SK-N-SH treated with all-trans-retinoic acid at 6 μM for 48 hours (cell line): Measurements from ENCODE around the gene RNF126.

Experiments
- ATAC-seq: fragments of 200-7000 bp; cut with Tn5 transposase; 3 replicates; pipeline ENCODE4 v1.9.1; 2020; ENCODE audit warnings: mild to moderate bottlenecking, moderate library complexity
- ARNTL ChIP-seq: fragments of 450-650 bp; formaldehyde crosslinking; IDR thresholded peaks from 2 replicates; pipeline ENCODE4 v1.5.0; 2020; ENCODE audit warnings: low read depth, mild to moderate bottlenecking, moderate library complexity, borderline replicate concordance
- BACH2 ChIP-seq: fragments of 250-450 bp; sonication (Bioruptor Pico); IDR thresholded peaks from 2 replicates; pipeline ENCODE4 v1.9.0; 2021; ENCODE audit warnings: mild to moderate bottlenecking, borderline replicate concordance
- CSDC2 ChIP-seq: fragments of 250-450 bp; sonication (Bioruptor Pico); IDR thresholded peaks from 2 replicates; pipeline ENCODE4 v1.5.0; 2020; ENCODE audit warnings: mild to moderate bottlenecking, moderate library complexity
- ESRRG ChIP-seq: fragments of 250-450 bp; sonication (Bioruptor Pico); IDR thresholded peaks from 2 replicates; pipeline ENCODE4 v1.6.1; 2021; ENCODE audit warnings: mild to moderate bottlenecking
- ISL1 ChIP-seq: fragments of 250-450 bp; sonication (Bioruptor Pico); IDR thresholded peaks from 2 replicates; pipeline ENCODE4 v2.1.2; 2022; ENCODE audit warnings: mild to moderate bottlenecking, moderate library complexity
- OSR1 ChIP-seq: fragments of 250-450 bp; sonication (Bioruptor Pico); IDR thresholded peaks from 2 replicates; pipeline ENCODE4 v1.8.0; 2022; ENCODE audit warnings: moderate library complexity, mild to moderate bottlenecking, inconsistent platforms
- PATZ1 ChIP-seq: fragments of 250-450 bp; sonication (Bioruptor Pico); IDR thresholded peaks from 2 replicates; pipeline ENCODE4 v1.8.0; 2020; ENCODE audit warnings: mild to moderate bottlenecking, moderate library complexity, borderline replicate concordance
- POU6F1 ChIP-seq: fragments of 250-450 bp; sonication (Bioruptor Pico); IDR thresholded peaks from 2 replicates; pipeline ENCODE4 v1.8.0; 2021; ENCODE audit warnings: low read depth, mild to moderate bottlenecking, moderate library complexity, borderline replicate concordance
- PPARA ChIP-seq: fragments of 250-450 bp; sonication (Bioruptor Pico); IDR thresholded peaks from 2 replicates; pipeline ENCODE4 v1.5.0; 2020; ENCODE audit warnings: mild to moderate bottlenecking, borderline replicate concordance
- SNAI2 ChIP-seq: fragments of 250-450 bp; sonication (Bioruptor Pico); IDR thresholded peaks from 2 replicates; pipeline ENCODE4 v1.5.0; 2020; ENCODE audit warnings: mild to moderate bottlenecking, moderate library complexity
- TCF4 ChIP-seq: fragments of 250-450 bp; sonication (Bioruptor Pico); IDR thresholded peaks from 2 replicates; pipeline ENCODE4 v1.8.0; 2021; ENCODE audit warnings: mild to moderate bottlenecking, moderate library complexity, borderline replicate concordance
- TOX ChIP-seq: fragments of 250-450 bp; sonication (Bioruptor Pico); IDR thresholded peaks from 2 replicates; pipeline ENCODE4 v1.8.0; 2021; ENCODE audit warnings: mild to moderate bottlenecking, moderate library complexity, borderline replicate concordance
- TSHZ2 ChIP-seq: fragments of 250-450 bp; sonication (Bioruptor Pico); IDR thresholded peaks from 2 replicates; pipeline ENCODE4 v1.5.0; 2020; ENCODE audit warnings: mild to moderate bottlenecking, moderate library complexity
- ZC3H10 ChIP-seq: fragments of 250-450 bp; sonication (Bioruptor Pico); IDR thresholded peaks from 2 replicates; pipeline ENCODE4 v1.5.1; 2021; ENCODE audit warnings: mild to moderate bottlenecking, moderate library complexity
- ZFP30 ChIP-seq: fragments of 450-650 bp; formaldehyde crosslinking; IDR thresholded peaks from 2 replicates; pipeline ENCODE4 v1.5.0; 2022; ENCODE audit warnings: mild to moderate bottlenecking, moderate library complexity
- ZNF70 ChIP-seq: fragments of 450-650 bp; formaldehyde crosslinking; IDR thresholded peaks from 2 replicates; pipeline ENCODE4 v1.5.0; 2020; ENCODE audit warnings: mild to moderate bottlenecking, moderate library complexity
- ZNF8 ChIP-seq: fragments of 450-650 bp; formaldehyde crosslinking; IDR thresholded peaks from 2 replicates; pipeline ENCODE4 v1.5.0; 2020; ENCODE audit warnings: mild to moderate bottlenecking, moderate library complexity
- TF ChIP-seq, protein P1 (sequence below): fragments of 250-450 bp; sonication (Bioruptor Pico); IDR thresholded peaks from 2 replicates; pipeline ENCODE4 v1.5.1; 2021; ENCODE audit warnings: mild to moderate bottlenecking, moderate library complexity

RNF126 gene

GRCh38 chr19:633786-634639 is 29.0 kb downstream of the RNF126 start (continued):
- TF ChIP-seq POU6F1 (CRISPR knock-in tag), result no peak
- no peak for TF ChIP-seq TCF4 (CRISPR knock-in tag)
- no peak for TF ChIP-seq ZNF8

GRCh38 chr19:633068-633785 is 29.8 kb downstream of the RNF126 start, which contains the start of gene POLRMT:
TSS of gene POLRMT (minus strand) at chr19:633537. CDS start at chr19:633512, 25 bp downstream.
- TF ChIP-seq TSHZ2 (CRISPR knock-in tag) (no peak), TCF4 (CRISPR knock-in tag) (no peak), OSR1 (CRISPR knock-in tag) (no peak), CSDC2 (CRISPR knock-in tag) (no peak), ARNTL (CRISPR knock-in tag) (no peak), ESRRG (no peak), ISL1 (CRISPR knock-in tag) (no peak), PPARA (CRISPR knock-in tag) (no peak), BACH2 (CRISPR knock-in tag) (no peak), SNAI2 (CRISPR knock-in tag) (no peak), TOX (CRISPR knock-in tag) (no peak), POU6F1 (CRISPR knock-in tag) (no peak), ZC3H10 (CRISPR knock-in tag) (no peak), ZFP30 (no peak), PATZ1 (no peak), ZNF70 (no peak)
- TF ChIP-seq, protein P1, sequence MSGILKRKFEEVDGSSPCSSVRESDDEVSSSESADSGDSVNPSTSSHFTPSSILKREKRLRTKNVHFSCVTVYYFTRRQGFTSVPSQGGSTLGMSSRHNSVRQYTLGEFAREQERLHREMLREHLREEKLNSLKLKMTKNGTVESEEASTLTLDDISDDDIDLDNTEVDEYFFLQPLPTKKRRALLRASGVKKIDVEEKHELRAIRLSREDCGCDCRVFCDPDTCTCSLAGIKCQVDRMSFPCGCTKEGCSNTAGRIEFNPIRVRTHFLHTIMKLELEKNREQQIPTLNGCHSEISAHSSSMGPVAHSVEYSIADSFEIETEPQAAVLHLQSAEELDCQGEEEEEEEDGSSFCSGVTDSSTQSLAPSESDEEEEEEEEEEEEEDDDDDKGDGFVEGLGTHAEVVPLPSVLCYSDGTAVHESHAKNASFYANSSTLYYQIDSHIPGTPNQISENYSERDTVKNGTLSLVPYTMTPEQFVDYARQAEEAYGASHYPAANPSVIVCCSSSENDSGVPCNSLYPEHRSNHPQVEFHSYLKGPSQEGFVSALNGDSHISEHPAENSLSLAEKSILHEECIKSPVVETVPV (CRISPR knock-in tag), result no peak
- peak; percentile 91 for ATAC-seq

DNA sequence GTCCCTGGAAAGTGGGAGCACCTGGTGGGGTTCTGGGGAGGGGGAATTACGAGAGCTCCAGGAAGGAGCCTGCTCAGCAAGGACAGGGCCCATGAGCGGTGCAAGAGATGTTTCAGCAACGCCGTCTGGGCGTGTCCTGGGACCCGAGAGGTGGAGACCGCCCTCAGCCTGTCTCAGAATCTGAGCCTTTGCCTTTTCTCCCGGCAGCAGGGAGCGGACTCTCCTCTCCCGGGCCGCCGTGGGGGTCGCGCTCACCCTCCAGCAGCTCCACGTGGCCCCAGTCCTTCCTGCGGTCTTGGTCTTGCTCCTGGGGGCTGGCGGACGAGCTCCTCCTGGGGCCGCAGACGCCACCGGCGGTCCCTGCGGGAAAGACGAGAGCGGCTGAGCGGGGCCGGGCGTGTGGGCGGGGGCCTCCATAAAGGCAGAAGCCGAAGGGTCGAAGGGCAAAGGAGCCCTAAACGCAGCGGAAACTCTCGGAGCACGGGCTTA is 30.4 kb downstream of the RNF126 start:
- ATAC-seq, result peak; percentile 80
- TF ChIP-seq PATZ1 (no peak), ESRRG (no peak), TOX (CRISPR knock-in tag) (no peak), ZC3H10 (CRISPR knock-in tag) (no peak), SNAI2 (CRISPR knock-in tag) (no peak), OSR1 (CRISPR knock-in tag) (no peak), POU6F1 (CRISPR knock-in tag) (no peak), PPARA (CRISPR knock-in tag) (no peak)
- TF ChIP-seq, protein P1 (CRISPR knock-in tag), result no peak
